K562 (cell line): Measurements from ENCODE around the gene CNOT6. TPM values are rescaled to one million over a fixed set of nuclear protein-coding genes. Genes with fewer than 3 reads are reported as not detected.

ENCODE experiments used
- C11orf30 ChIP-seq: fragments of 450-650 bp; IDR thresholded peaks from 2 replicates; pipeline ENCODE4 v1.6.1; 2016; ENCODE audit warnings: low read depth, mild to moderate bottlenecking
- CBX8 ChIP-seq: fragments of 200-600 bp; sonication (generic); IDR thresholded peaks from 2 replicates; pipeline ENCODE4 v1.6.1; 2012; ENCODE audit warnings: borderline replicate concordance, mixed run types, low read depth, mild to moderate bottlenecking, moderate library complexity, mixed read lengths, low read length, control low read depth, inconsistent platforms; ENCODE audit not compliant: poor library complexity, severe bottlenecking; ENCODE audit errors: extremely low read depth
- CTBP1 ChIP-seq: fragments of 450-650 bp; IDR thresholded peaks from 2 replicates; pipeline ENCODE4 v1.6.1; 2016; ENCODE audit warnings: borderline replicate concordance
- EWSR1 ChIP-seq: fragments of 450-650 bp; IDR thresholded peaks from 2 replicates; pipeline ENCODE4 v1.6.1; 2018; ENCODE audit warnings: borderline replicate concordance, mild to moderate bottlenecking, low read depth, moderate library complexity; ENCODE audit not compliant: partially characterized antibody
- NFXL1 ChIP-seq: fragments of 450-650 bp; formaldehyde crosslinking; IDR thresholded peaks from 2 replicates; pipeline ENCODE4 v1.4.0; 2021; ENCODE audit warnings: mild to moderate bottlenecking
- NRF1 ChIP-seq, 2 experiments: fragments of 450-650 bp; IDR thresholded peaks in 1 of 2; conservative IDR thresholded peaks in 1 of 2; 2 replicates each; pipeline ENCODE4 v1.6.1; 2014; ENCODE audit warnings: mild to moderate bottlenecking in 2 of 2
- PCBP1 ChIP-seq: fragments of 200-400 bp; formaldehyde crosslinking; IDR thresholded peaks from 2 replicates; pipeline ENCODE4 v1.6.1; 2018; ENCODE audit warnings: mild to moderate bottlenecking, low read depth, low read length; ENCODE audit not compliant: poor library complexity, severe bottlenecking
- POLR2AphosphoS5 ChIP-seq: IDR thresholded peaks from 2 replicates; pipeline ENCODE4 v1.6.1; 2011; ENCODE audit warnings: mild to moderate bottlenecking, low read depth, low read length, moderate library complexity; ENCODE audit not compliant: control insufficient read depth, insufficient read depth
- SAFB2 ChIP-seq: fragments of 200-400 bp; formaldehyde crosslinking; IDR thresholded peaks from 2 replicates; pipeline ENCODE4 v1.6.1; 2018; ENCODE audit warnings: borderline replicate concordance, low read length, low read depth, moderate library complexity; ENCODE audit not compliant: severe bottlenecking
- SUPT5H ChIP-seq: fragments of 450-650 bp; IDR thresholded peaks from 2 replicates; pipeline ENCODE4 v1.6.1; 2016
- TOE1 ChIP-seq, 2 experiments: fragments of 450-650 bp in 1 of 2; sonication (generic) in 1 of 2; formaldehyde crosslinking in 1 of 2; IDR thresholded peaks; 2 replicates each; pipeline versions ENCODE4 v1.7.1 to v1.8.0; 2016 to 2022; ENCODE audit warnings: borderline replicate concordance in 2 of 2, mild to moderate bottlenecking in 2 of 2, antibody characterized with exemption in 1 of 2, inconsistent platforms in 1 of 2, low read depth in 1 of 2, missing genetic modification reagents in 1 of 2, moderate library complexity in 1 of 2
- ZBTB34 ChIP-seq: fragments of 250-450 bp; sonication (Bioruptor Pico); IDR thresholded peaks from 2 replicates; pipeline ENCODE4 v1.8.0; 2021; ENCODE audit warnings: mild to moderate bottlenecking, moderate library complexity
- ZBTB40 ChIP-seq, 2 experiments: fragments of 450-650 bp in 1 of 2; sonication (generic) in 1 of 2; formaldehyde crosslinking in 1 of 2; IDR thresholded peaks; 2 replicates each; pipeline versions ENCODE4 v1.7.1 to v1.9.0; 2016 to 2022; ENCODE audit warnings: inconsistent platforms in 1 of 2, mild to moderate bottlenecking in 1 of 2, missing genetic modification reagents in 1 of 2
- ZKSCAN8 ChIP-seq: fragments of 200-800 bp; sonication (Bioruptor generic); IDR thresholded peaks from 2 replicates; pipeline ENCODE4 v1.6.1; 2016; ENCODE audit warnings: missing genetic modification characterization, missing compliant biosample characterization
- ZNF133 ChIP-seq: fragments of 250-450 bp; sonication (Bioruptor Pico); IDR thresholded peaks from 2 replicates; pipeline ENCODE4 v1.4.0; 2020; ENCODE audit warnings: mild to moderate bottlenecking
- ZNF583 ChIP-seq: fragments of 250-450 bp; sonication (Bioruptor Pico); IDR thresholded peaks from 2 replicates; pipeline ENCODE4 v1.4.0; 2020
- ZNF696 ChIP-seq: fragments of 250-450 bp; sonication (Bioruptor Pico); conservative IDR thresholded peaks from 2 replicates; pipeline ENCODE4 v1.4.0; 2020; ENCODE audit warnings: mild to moderate bottlenecking, moderate library complexity
- polyA plus RNA-seq, 8 experiments: library from polyadenylated mRNA; depleted of rRNA in 4 of 8; stranded (reverse) in 5 of 8; unstranded in 3 of 8; fragments of >200 nt; fragmentation: Nextera tagmentation in 2 of 8; fragmentation: Illumina TruSeq in 1 of 8; extraction: Ambion mirVana in 2 of 8; extraction: Trizol in 1 of 8; gene quantifications; 2 replicates each; pipeline versions ENCODE4 v1.2.1 to v1.2.3, GENCODE V29; 2011 to 2014; ENCODE audit warnings: inconsistent platforms in 1 of 8, missing spikeins in 1 of 8
- total RNA-seq, 7 experiments: library from RNA; depleted of rRNA in 6 of 7; stranded (reverse); fragments of >200 nt in 6 of 7; fragmentation: Illumina TruSeq in 2 of 7; extraction: Trizol in 2 of 7; gene quantifications; 2 replicates each; pipeline versions ENCODE4 v1.2.1 to v1.2.3, GENCODE V29; 2011 to 2021; ENCODE audit warnings: low replicate concordance in 1 of 7

CNOT6 gene
- total and polyA plus RNA-seq, 9 of the 15 experiments (the other 6 are each of a cell fraction or from before 2014, with no cell fraction given): 4.9 to 32.4 (median 14.0) TPM

GRCh38 chr5:180494060-180494509, at the start of gene CNOT6 (continued):
- peak; percentile 33 to 56; a peak in 2 of 4 replicates for TF ChIP-seq NRF1 (conservative IDR thresholded peaks at IDR 0.05 in 1 of 2, IDR thresholded peaks at IDR 0.05 in 1 of 2)
- peak; percentile 39 for TF ChIP-seq C11orf30
- peak; percentile 92 for TF ChIP-seq CTBP1
- TF ChIP-seq SAFB2: no peak
- no peak for TF ChIP-seq ZBTB34 (CRISPR knock-in tag)
- TF ChIP-seq ZNF583 (CRISPR knock-in tag): 0 out of 2 replicates have a peak, but pooled peaks have one; percentile 34
- no peak; the same call in 1 of the 2 replicates for TF ChIP-seq ZBTB40 (IDR thresholded peaks at IDR 0.05)
- no peak for TF ChIP-seq ZBTB40 (CRISPR knock-in tag; IDR thresholded peaks at IDR 0.05)
- peak; percentile 84 for TF ChIP-seq SUPT5H
- TF ChIP-seq PCBP1: peak; percentile 98
- no peak for TF ChIP-seq CBX8
- peak; percentile 87 for TF ChIP-seq TOE1 (IDR thresholded peaks at IDR 0.05; ENCODE audit: borderline replicate concordance)
- TF ChIP-seq TOE1 (CRISPR knock-in tag; IDR thresholded peaks at IDR 0.05; ENCODE audit: borderline replicate concordance, low read depth): no peak
- no peak for TF ChIP-seq EWSR1
- no peak for TF ChIP-seq ZNF696
- no peak for TF ChIP-seq ZNF133 (CRISPR knock-in tag)
- no peak for TF ChIP-seq ZKSCAN8 (CRISPR knock-in tag)
- TF ChIP-seq NFXL1 (CRISPR knock-in tag): no peak
- peak; percentile 60; the same call in 1 of the 2 replicates for TF ChIP-seq POLR2AphosphoS5
